Measurements from ENCODE around the gene PWWP2A. TPM values are rescaled to one million over a fixed set of nuclear protein-coding genes. Genes with fewer than 3 reads are reported as not detected.
"Not testable (repeated sequence)": the region's sequence is repeated elsewhere in the genome, so short reads cannot be mapped to it uniquely, and the experiment has no call there.

PWWP2A gene
- total RNA-seq, 2 experiments from 2014 or later, result 19.7 to 20.7 TPM

- POLR2A ChIA-PET, result no interaction called here
- CTCF ChIA-PET, result interaction anchor here (0.9 to 1.3 kb wide), 2 partner anchors 17 to 54 kb away, joined by 3 read pairs; no protein-coding TSS in a partner anchor
Measured at GRCh38 chr5:160081495-160081894, 37.8 kb downstream of the PWWP2A start.

- POLR2A ChIA-PET, result no interaction called here
- CTCF ChIA-PET, result interaction anchor here (0.6 to 2.1 kb wide), 2 partner anchors 223 to 266 kb away, joined by 3 to 5 read pairs; no protein-coding TSS in a partner anchor
Measured at GRCh38 chr5:160079753-160080152, 39.5 kb downstream of the PWWP2A start.

- ChIA-PET CTCF (no interaction called here), POLR2A (no interaction called here)
Measured at GRCh38 chr5:160076997-160077396, 42.3 kb downstream of the PWWP2A start.

GRCh38 chr5:160075073-160075472 lies 44.2 kb downstream of the PWWP2A start:
- CTCF ChIA-PET, result no interaction called here
- POLR2A ChIA-PET, result no interaction called here

- ChIA-PET POLR2A (no interaction called here), CTCF (no interaction called here)
Measured at GRCh38 chr5:160071916-160072315, 47.3 kb downstream of the PWWP2A start.

- ChIA-PET CTCF (no interaction called here), POLR2A (no interaction called here)
Measured at GRCh38 chr5:160071516-160071915, 47.7 kb downstream of the PWWP2A start.

GRCh38 chr5:160069120-160069519 lies 50.1 kb downstream of the PWWP2A start:
- CTCF ChIA-PET, result not testable (repeated sequence)
- POLR2A ChIA-PET, result interaction anchor here (1.0 kb wide), 1 partner anchor 14 kb away, joined by 3 read pairs; no protein-coding TSS in a partner anchor

- CTCF ChIA-PET, result interaction anchor here (1.1 kb wide), 1 partner anchor 16 kb away, joined by 3 read pairs; no protein-coding TSS in a partner anchor
- POLR2A ChIA-PET, result no interaction called here
Measured at GRCh38 chr5:160064995-160065614, 54.1 kb downstream of the PWWP2A start.

- ChIA-PET CTCF (interaction anchor here (1.0 to 1.1 kb wide), 2 partner anchors 16 to 43 kb away, joined by 3 read pairs; no protein-coding TSS in a partner anchor), POLR2A (no interaction called here)
Measured at GRCh38 chr5:160064417-160064810, 54.8 kb downstream of the PWWP2A start.

- ChIA-PET CTCF (no interaction called here), POLR2A (no interaction called here)
Measured at GRCh38 chr5:160061770-160062169, 57.5 kb downstream of the PWWP2A start.

- ChIA-PET CTCF (no interaction called here), POLR2A (no interaction called here)
Measured at GRCh38 chr5:160060001-160060400, 59.2 kb downstream of the PWWP2A start.

GRCh38 chr5:160057256-160057655 lies 62.0 kb downstream of the PWWP2A start:
- POLR2A ChIA-PET, result no interaction called here

GRCh38 chr5:160054831-160055230 lies 64.4 kb downstream of the PWWP2A start:
- ChIA-PET POLR2A (no interaction called here), CTCF (interaction anchor here (1.0 kb wide), 1 partner anchor 9 kb away, joined by 3 read pairs; no protein-coding TSS in a partner anchor)

More at GRCh38 chr5:160057256-160057655, 62.0 kb downstream of the PWWP2A start:
- CTCF ChIA-PET, result interaction anchor here (1.8 kb wide), 1 partner anchor 35 kb away, joined by 5 read pairs; no protein-coding TSS in a partner anchor

- ChIA-PET POLR2A (no interaction called here), CTCF (interaction anchor here (1.0 kb wide), 1 partner anchor 9 kb away, joined by 3 read pairs; no protein-coding TSS in a partner anchor)
Measured at GRCh38 chr5:160054047-160054446, 65.2 kb downstream of the PWWP2A start.

GRCh38 chr5:160049099-160049498 lies 70.2 kb downstream of the PWWP2A start:
- CTCF ChIA-PET, result interaction anchor here (0.6 kb wide), 1 partner anchor 53 kb away, joined by 4 read pairs; no protein-coding TSS in a partner anchor
- POLR2A ChIA-PET, result no interaction called here

GRCh38 chr5:160048131-160048530 lies 71.1 kb downstream of the PWWP2A start:
- POLR2A ChIA-PET, result no interaction called here

GRCh38 chr5:160047423-160047822 lies 71.8 kb downstream of the PWWP2A start:
- CTCF ChIA-PET, result no interaction called here
- POLR2A ChIA-PET, result no interaction called here

More at GRCh38 chr5:160048131-160048530, 71.1 kb downstream of the PWWP2A start:
- CTCF ChIA-PET, result no interaction called here

- POLR2A ChIA-PET, result no interaction called here
- CTCF ChIA-PET, result interaction anchor here (0.9 kb wide), 1 partner anchor 9 kb away, joined by 3 read pairs; no protein-coding TSS in a partner anchor
Measured at GRCh38 chr5:160044967-160045366, 74.3 kb downstream of the PWWP2A start.

GRCh38 chr5:160044391-160044804 lies 74.9 kb downstream of the PWWP2A start:
- ChIA-PET CTCF (no interaction called here), POLR2A (no interaction called here)

- ChIA-PET CTCF (no interaction called here), POLR2A (no interaction called here)
Measured at GRCh38 chr5:160042671-160043070, 76.6 kb downstream of the PWWP2A start.

Measured in activated CD8-positive, alpha-beta memory T cell treated with anti-CD3 and anti-CD28 coated beads for 36 hours (primary cell).